H1 (cell line): Measurements from ENCODE around the gene RIPOR2.

ENCODE experiments used
- ASH2L ChIP-seq: fragments of 200-600, 300-600 bp; sonication (generic); IDR thresholded peaks from one replicate; pipeline ENCODE4 v1.7.1; 2017; ENCODE audit warnings: low read length
- CBX8 ChIP-seq: fragments of 300-800, 300-1000 bp; sonication (generic); IDR thresholded peaks from 2 replicates; pipeline ENCODE4 v1.7.1; 2016; ENCODE audit warnings: low read depth, low read length, borderline replicate concordance
- CTCF ChIP-seq, 3 experiments: IDR thresholded peaks; 1 replicate in 2 of 3; 2 replicates in 1 of 3; pipeline versions ENCODE4 v1.5.1 to v1.6.1; 2011; ENCODE audit warnings: low read length in 3 of 3, mild to moderate bottlenecking in 3 of 3, inconsistent platforms in 2 of 3, low read depth in 1 of 3, moderate library complexity in 1 of 3; ENCODE audit not compliant: insufficient read depth in 1 of 3; ENCODE audit errors: control extremely low read depth in 1 of 3
- GABPA ChIP-seq: IDR thresholded peaks from 2 replicates; pipeline ENCODE4 v1.6.1; 2011; ENCODE audit warnings: mild to moderate bottlenecking, low read length, moderate library complexity, borderline replicate concordance; ENCODE audit not compliant: insufficient read depth
- JUND ChIP-seq: IDR thresholded peaks from 2 replicates; pipeline ENCODE4 v1.6.1; 2011; ENCODE audit warnings: mild to moderate bottlenecking, improper control_type of control experiment, low read length
- MAX ChIP-seq: IDR thresholded peaks from 2 replicates; pipeline ENCODE4 v1.6.1; 2012; ENCODE audit warnings: inconsistent platforms
- PHF8 ChIP-seq: fragments of 200-600 bp; sonication (generic); conservative IDR thresholded peaks from 2 replicates; pipeline ENCODE4 v1.7.1; 2012; ENCODE audit warnings: low read depth, mild to moderate bottlenecking, inconsistent platforms, low read length, moderate library complexity
- RAD21 ChIP-seq, 2 experiments: IDR thresholded peaks in 1 of 2; conservative IDR thresholded peaks in 1 of 2; 2 replicates each; pipeline ENCODE4 v1.6.1; 2011; ENCODE audit warnings: low read depth in 2 of 2, low read length in 2 of 2, improper control_type of control experiment in 1 of 2, inconsistent platforms in 1 of 2, mild to moderate bottlenecking in 1 of 2, moderate library complexity in 1 of 2

- TF ChIP-seq CTCF (IDR thresholded peaks at IDR 0.05; ENCODE audit: control extremely low read depth in 1 of 3, insufficient read depth in 1 of 3, low read depth in 1 of 3, low read length in 3 of 3) (no peak), PHF8 (no peak), JUND (no peak), MAX (no peak), RAD21 (IDR thresholded peaks at IDR 0.05 in 1 of 2, conservative IDR thresholded peaks at IDR 0.05 in 1 of 2; ENCODE audit: low read depth in 2 of 2, low read length in 2 of 2) (no peak), ASH2L (no peak), CBX8 (no peak), GABPA (no peak)
Measured at GRCh38 chr6:24788031-24788665, 147.6 kb downstream of the RIPOR2 start.
